OCI-LY1 (cell line): Measurements from ENCODE around the gene PLD6.

ENCODE experiments used
- CTCF ChIP-seq: fragments of 200-600 bp; sonication (generic), shearing (Covaris generic); IDR thresholded peaks from 2 replicates; pipeline ENCODE4 v1.5.1; 2017; ENCODE audit warnings: mild to moderate bottlenecking, antibody characterized with exemption, low read length, moderate library complexity, mixed read lengths
- EZH2 ChIP-seq: fragments of 200-600 bp; sonication (generic), shearing (Covaris generic); IDR thresholded peaks from 2 replicates; pipeline ENCODE4 v1.8.0; 2017; ENCODE audit warnings: borderline replicate concordance, mixed run types, mild to moderate bottlenecking, antibody characterized with exemption, low read length, moderate library complexity, mixed read lengths

GRCh38 chr17:17161121-17161520 is 45.0 kb downstream of the PLD6 start:
- TF ChIP-seq CTCF (no peak), EZH2 (no peak)
